Endodermal cell (in vitro differentiated cells): ENCODE data around the gene SEMA5B. TPM values are rescaled to one million over a fixed set of nuclear protein-coding genes. Genes with fewer than 3 reads are reported as not detected.

Experiments used
- DNase-seq: peaks from one replicate; pipeline ENCODE4 v3.0.0-alpha.2; 2017
- H3K27ac ChIP-seq: 2 replicates; pipeline ENCODE4 v1.5.1; 2013; ENCODE audit warnings: mild to moderate bottlenecking, low read depth, low read length, moderate library complexity
- H3K27me3 ChIP-seq: 2 replicates; pipeline ENCODE4 v1.6.1; 2013; ENCODE audit warnings: mild to moderate bottlenecking, low read length, moderate library complexity; ENCODE audit not compliant: insufficient read depth, control insufficient read depth, poor library complexity, severe bottlenecking
- H3K36me3 ChIP-seq: 2 replicates; pipeline ENCODE4 v1.7.0; 2013; ENCODE audit warnings: mild to moderate bottlenecking, low read length, moderate library complexity; ENCODE audit not compliant: control insufficient read depth, insufficient read depth
- H3K4me1 ChIP-seq: one replicate; pipeline ENCODE4 v1.7.0; 2013; ENCODE audit warnings: low read length; ENCODE audit not compliant: control insufficient read depth, insufficient read depth
- H3K4me3 ChIP-seq: 2 replicates; pipeline ENCODE4 v1.5.1; 2013; ENCODE audit warnings: mild to moderate bottlenecking, low read length, moderate library complexity
- H3K9ac ChIP-seq: 2 replicates; pipeline ENCODE4 v1.6.1; 2013; ENCODE audit warnings: mild to moderate bottlenecking, low read length, moderate library complexity; ENCODE audit not compliant: poor library complexity, severe bottlenecking; ENCODE audit errors: extremely low read depth
- H3K9me3 ChIP-seq: 2 replicates; pipeline ENCODE4 v1.6.1; 2013; ENCODE audit warnings: mild to moderate bottlenecking, low read length, moderate library complexity; ENCODE audit not compliant: control insufficient read depth
- H3K27ac Mint-ChIP-seq: 2 replicates; pipeline ENCODE4 v1.8.0; 2020; ENCODE audit warnings: mixed read lengths
- H3K27me3 Mint-ChIP-seq: 2 replicates; pipeline ENCODE4 v1.8.0; 2021; ENCODE audit warnings: mild to moderate bottlenecking, mixed read lengths; ENCODE audit not compliant: insufficient read depth
- H3K36me3 Mint-ChIP-seq: 2 replicates; pipeline ENCODE4 v1.8.0; 2020; ENCODE audit warnings: low read depth, mixed read lengths
- H3K4me1 Mint-ChIP-seq: 2 replicates; pipeline ENCODE4 v1.8.0; 2020; ENCODE audit warnings: mixed read lengths
- H3K4me3 Mint-ChIP-seq: 2 replicates; pipeline ENCODE4 v1.8.0; 2020; ENCODE audit warnings: mild to moderate bottlenecking, moderate library complexity, mixed read lengths
- H3K9me3 Mint-ChIP-seq: 2 replicates; pipeline ENCODE4 v1.8.0; 2020; ENCODE audit warnings: mild to moderate bottlenecking, mixed read lengths
- WGBS, 2 experiments: methylation state at CpG; one replicate each; pipeline versions ENCODE4 v1.1.5 to v1.1.7; 2013; ENCODE audit warnings: missing lambda C conversion rate in 2 of 2, mixed read lengths in 1 of 2; ENCODE audit not compliant: insufficient coverage in 1 of 2, insufficient read length in 1 of 2; 5-methylcytosine and 5-hydroxymethylcytosine counted together
- total RNA-seq, 2 donors: library from RNA; stranded (reverse); fragmentation: NEBNext Ultra II Directional in 1 of 2; extraction: Animal tissue kit (Norgen Biotek cat#: 25700) in 1 of 2; gene quantifications; 2 replicates in 1 of 2; 3 replicates in 1 of 2; pipeline ENCODE4 v1.2.1, GENCODE V29; 2021
- TF ChIP-seq, protein P1 (sequence below): fragments of 200-600 bp; sonication (generic); conservative IDR thresholded peaks from 2 replicates; pipeline ENCODE4 v1.5.0; 2021; ENCODE audit warnings: antibody characterized with exemption, mild to moderate bottlenecking

The SEMA5B gene
- total RNA-seq, 2 donors from 2014 or later: 37.3 to 45.8 TPM

DNA sequence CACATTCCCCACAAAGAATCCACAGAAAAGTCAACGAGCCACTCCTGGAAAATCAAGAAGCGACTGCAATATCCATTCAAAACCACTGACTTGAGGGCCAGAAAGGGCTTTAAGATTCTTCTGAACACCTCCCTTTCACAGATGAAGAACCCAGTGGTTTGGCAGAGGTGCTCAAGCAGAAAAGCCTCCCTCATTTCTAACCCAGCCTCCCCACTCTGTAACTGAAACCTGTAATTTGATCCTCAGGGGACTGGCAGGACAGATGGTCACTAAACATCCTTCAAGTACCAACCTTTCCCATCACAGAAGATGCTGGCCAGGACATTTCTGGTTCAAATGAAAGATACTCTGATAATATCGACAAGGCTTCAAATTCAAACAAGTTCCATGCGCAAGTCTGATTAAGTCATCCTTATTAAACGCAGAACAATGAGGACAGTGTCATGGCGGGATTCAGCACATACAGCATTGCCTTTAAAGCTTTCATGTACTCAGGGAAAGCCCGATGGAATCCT is 5.5 kb downstream of the SEMA5B start:
- TF ChIP-seq, protein P1, sequence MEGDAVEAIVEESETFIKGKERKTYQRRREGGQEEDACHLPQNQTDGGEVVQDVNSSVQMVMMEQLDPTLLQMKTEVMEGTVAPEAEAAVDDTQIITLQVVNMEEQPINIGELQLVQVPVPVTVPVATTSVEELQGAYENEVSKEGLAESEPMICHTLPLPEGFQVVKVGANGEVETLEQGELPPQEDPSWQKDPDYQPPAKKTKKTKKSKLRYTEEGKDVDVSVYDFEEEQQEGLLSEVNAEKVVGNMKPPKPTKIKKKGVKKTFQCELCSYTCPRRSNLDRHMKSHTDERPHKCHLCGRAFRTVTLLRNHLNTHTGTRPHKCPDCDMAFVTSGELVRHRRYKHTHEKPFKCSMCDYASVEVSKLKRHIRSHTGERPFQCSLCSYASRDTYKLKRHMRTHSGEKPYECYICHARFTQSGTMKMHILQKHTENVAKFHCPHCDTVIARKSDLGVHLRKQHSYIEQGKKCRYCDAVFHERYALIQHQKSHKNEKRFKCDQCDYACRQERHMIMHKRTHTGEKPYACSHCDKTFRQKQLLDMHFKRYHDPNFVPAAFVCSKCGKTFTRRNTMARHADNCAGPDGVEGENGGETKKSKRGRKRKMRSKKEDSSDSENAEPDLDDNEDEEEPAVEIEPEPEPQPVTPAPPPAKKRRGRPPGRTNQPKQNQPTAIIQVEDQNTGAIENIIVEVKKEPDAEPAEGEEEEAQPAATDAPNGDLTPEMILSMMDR: no peak
- no peaks in the 10 kb centered on the region for H3K9me3 Mint-ChIP-seq
- H3K4me1 Mint-ChIP-seq: peaks cover 40% of the 10 kb centered on the region
- WGBS, 2 experiments: 83 to 84% methylated on average over 7 of the region's 7 CpGs
- Histone ChIP-seq H3K4me1 (peaks cover 17% of the 10 kb centered on the region), H3K27me3 (no peaks in the 10 kb centered on the region), H3K27ac (peak overlapping the region; percentile 7), H3K4me3 (no peak overlapping the region), H3K36me3 (peaks cover 10% of the 10 kb centered on the region), H3K9me3 (no peaks in the 10 kb centered on the region), H3K9ac (no peak overlapping the region)
- H3K27me3 Mint-ChIP-seq: peaks cover 44% of the 10 kb centered on the region
- H3K36me3 Mint-ChIP-seq: peaks cover 3% of the 10 kb centered on the region
- H3K4me3 Mint-ChIP-seq: no peak overlapping the region
- no peak for DNase-seq
- H3K27ac Mint-ChIP-seq: no peak overlapping the region

DNA sequence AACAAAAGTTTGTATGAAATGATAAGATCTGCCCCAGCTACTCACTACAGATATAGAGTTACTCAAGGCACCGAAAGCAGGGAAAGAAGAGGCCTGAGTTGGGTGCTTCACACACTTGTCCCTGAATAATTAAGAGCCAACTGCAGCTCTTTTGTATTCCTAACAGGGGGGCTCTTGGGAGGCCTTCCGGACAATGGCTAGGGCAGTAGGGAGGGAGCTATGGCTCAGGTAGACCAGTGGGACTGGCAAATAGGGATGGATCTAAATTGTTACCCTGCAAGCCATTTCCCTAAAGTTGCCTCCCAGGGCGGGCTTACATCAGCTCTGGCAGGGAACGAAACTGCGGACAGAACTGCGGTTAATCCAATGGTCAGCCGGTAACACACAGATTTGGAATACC is 6.2 kb downstream of the SEMA5B start:
- H3K4me3 ChIP-seq: no peak overlapping the region
- Mint-ChIP-seq H3K9me3 (no peaks in the 10 kb centered on the region), H3K4me1 (peaks cover 40% of the 10 kb centered on the region), H3K27ac (no peak overlapping the region), H3K4me3 (no peak overlapping the region), H3K36me3 (peaks cover 3% of the 10 kb centered on the region), H3K27me3 (peaks cover 43% of the 10 kb centered on the region)
- H3K36me3 ChIP-seq: peaks cover 10% of the 10 kb centered on the region
- H3K9me3 ChIP-seq: no peaks in the 10 kb centered on the region
- peak; percentile 67 for DNase-seq
- H3K9ac ChIP-seq: no peak overlapping the region
- WGBS, 2 experiments: 46 to 50% methylated on average over 1 to 7 of the region's 7 CpGs
- H3K4me1 ChIP-seq: peaks cover 17% of the 10 kb centered on the region
- H3K27me3 ChIP-seq: no peaks in the 10 kb centered on the region
- H3K27ac ChIP-seq: no peak overlapping the region
- TF ChIP-seq, protein P1: no peak

DNA sequence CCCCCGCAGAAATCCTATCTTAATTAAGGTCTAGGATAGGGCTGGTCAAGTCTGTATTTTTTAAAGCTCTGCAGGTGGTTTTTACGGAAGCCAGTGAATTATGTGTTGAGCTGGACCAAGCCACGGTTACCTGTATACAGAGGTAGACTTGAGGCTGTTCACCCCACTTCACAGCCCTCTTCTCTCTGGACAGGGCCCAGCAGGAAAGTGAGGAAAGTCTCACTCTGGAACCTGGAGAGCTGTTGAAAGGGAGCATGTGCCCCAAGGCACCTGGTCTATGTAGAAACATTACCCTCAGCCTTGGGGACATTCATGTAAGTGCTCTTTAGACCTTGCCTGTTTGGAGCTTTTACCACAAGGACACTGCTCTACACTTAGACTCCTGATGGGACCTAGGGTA is 6.9 kb downstream of the SEMA5B start:
- Mint-ChIP-seq H3K9me3 (no peaks in the 10 kb centered on the region), H3K27me3 (peaks cover 38% of the 10 kb centered on the region), H3K4me3 (no peak overlapping the region), H3K27ac (peak overlapping the region; percentile 58), H3K4me1 (peaks cover 40% of the 10 kb centered on the region), H3K36me3 (peaks cover 3% of the 10 kb centered on the region)
- Histone ChIP-seq H3K36me3 (peaks cover 10% of the 10 kb centered on the region), H3K27ac (no peak overlapping the region), H3K4me1 (peaks cover 15% of the 10 kb centered on the region), H3K9ac (no peak overlapping the region), H3K4me3 (no peak overlapping the region), H3K9me3 (no peaks in the 10 kb centered on the region), H3K27me3 (no peaks in the 10 kb centered on the region)
- TF ChIP-seq, protein P1: no peak
- 73 to 100% methylated on average over 1 to 3 of the region's 3 CpGs for WGBS, 2 experiments
- DNase-seq: no peak
